IPS DF 6.9 (cell line): Measurements from ENCODE around the gene PARD3.

Experiments used
- DNase-seq: peaks from one replicate; pipeline ENCODE4 v3.0.0-alpha.2; 2013; ENCODE audit warnings: low read depth, low spot score
- H3K27ac ChIP-seq: one replicate; pipeline ENCODE4 v1.5.1; 2013; ENCODE audit warnings: low read length, control low read depth
- H3K27me3 ChIP-seq: 2 replicates; pipeline ENCODE4 v1.6.1; 2013; ENCODE audit warnings: mild to moderate bottlenecking, low read length; ENCODE audit not compliant: control insufficient read depth, insufficient read depth
- H3K36me3 ChIP-seq: 2 replicates; pipeline ENCODE4 v1.6.1; 2013; ENCODE audit warnings: low read length; ENCODE audit not compliant: control insufficient read depth, insufficient read depth
- H3K4me1 ChIP-seq: 2 replicates; pipeline ENCODE4 v1.6.1; 2013; ENCODE audit warnings: low read length; ENCODE audit not compliant: control insufficient read depth, insufficient read depth
- H3K4me3 ChIP-seq: 2 replicates; pipeline ENCODE4 v1.5.1; 2013; ENCODE audit warnings: mild to moderate bottlenecking, low read length
- H3K9me3 ChIP-seq: 2 replicates; pipeline ENCODE4 v1.6.1; 2013; ENCODE audit warnings: low read length, inconsistent platforms; ENCODE audit not compliant: control insufficient read depth, insufficient read depth
- WGBS: extraction: QIAGEN DNeasy Blood & Tissue Kit; methylation state at CpG from one replicate; pipeline ENCODE4 v1.1.7; 2013; ENCODE audit warnings: mixed read lengths, missing lambda C conversion rate; ENCODE audit not compliant: insufficient read length, insufficient coverage; 5-methylcytosine and 5-hydroxymethylcytosine counted together

Gene PARD3

DNA sequence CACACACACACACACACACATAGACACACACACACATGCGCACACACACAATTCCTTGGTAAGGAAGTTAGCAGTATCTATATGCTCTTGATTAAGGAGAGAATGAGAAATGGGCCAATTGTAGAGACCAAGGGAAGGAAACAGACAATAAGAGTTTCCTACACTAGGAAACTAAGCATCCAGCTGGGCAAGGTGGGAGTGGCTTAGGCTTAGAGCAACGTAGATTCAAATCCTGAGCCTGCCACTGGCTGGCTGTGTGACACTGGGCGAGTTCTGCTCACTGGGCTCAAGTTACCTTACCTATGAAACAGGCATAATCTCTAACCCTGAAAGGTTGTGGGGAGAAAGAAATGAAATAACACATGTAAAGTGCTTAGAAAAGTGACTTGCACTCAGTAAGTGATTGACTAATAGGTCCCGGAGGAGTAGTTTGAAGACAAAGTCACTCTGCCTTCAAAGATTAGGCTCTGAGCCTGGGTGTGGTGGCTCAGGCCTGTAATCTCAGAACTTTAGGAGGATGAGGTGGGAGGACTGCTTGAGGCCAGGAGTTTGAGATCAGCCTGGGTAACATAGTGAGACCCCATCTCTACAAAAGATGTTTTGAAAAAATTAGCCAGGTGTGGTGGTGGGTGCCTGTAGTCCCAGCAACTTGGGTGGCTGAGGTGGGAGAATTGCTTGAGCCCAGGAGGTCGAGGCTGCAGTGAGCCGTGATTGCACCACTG lies 701.4 kb downstream of the PARD3 start:
- no peaks in the 10 kb centered on the region; the same call in 1 of the 2 replicates for H3K4me1 ChIP-seq
- H3K9me3 ChIP-seq, result no peaks in the 10 kb centered on the region
- no peak overlapping the region for H3K4me3 ChIP-seq
- H3K36me3 ChIP-seq, result no peaks in the 10 kb centered on the region
- DNase-seq, result peak; percentile 39
- no peak overlapping the region for H3K27ac ChIP-seq
- H3K27me3 ChIP-seq, result no peaks in the 10 kb centered on the region
- no CpG with 5 or more reads among the region's 6 CpGs for WGBS

DNA sequence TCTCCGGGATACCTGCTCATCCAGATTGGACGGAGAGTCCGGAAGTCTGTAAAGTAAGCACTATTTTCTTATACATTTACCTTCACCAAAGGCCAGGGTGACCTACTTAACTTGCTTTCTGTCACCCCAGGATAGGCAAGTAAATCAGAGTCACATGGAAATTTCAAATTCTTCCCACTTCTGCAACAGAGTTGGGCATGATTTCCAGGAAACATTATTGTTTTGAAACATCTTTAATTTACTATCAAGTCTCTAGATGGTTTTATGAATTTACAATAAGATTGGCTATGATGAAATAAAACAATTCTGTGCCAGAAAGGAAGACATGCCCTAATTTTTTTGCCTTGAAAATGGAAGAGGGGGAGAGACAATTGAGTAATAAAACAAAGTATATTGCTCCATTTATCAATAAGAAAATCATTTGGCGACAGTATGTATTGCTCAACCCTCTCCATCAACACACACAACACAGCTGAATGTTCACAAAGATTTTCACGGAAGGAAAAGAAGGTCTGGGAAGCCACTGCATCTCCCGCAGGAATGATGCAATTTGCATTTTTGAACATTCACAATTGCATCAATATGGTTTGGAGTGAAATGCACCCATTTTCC lies 702.8 kb downstream of the PARD3 start:
- no CpG with 5 or more reads among the region's 6 CpGs for WGBS
- DNase-seq, result no peak
- H3K4me1 ChIP-seq, result no peaks in the 10 kb centered on the region
- no peaks in the 10 kb centered on the region for H3K9me3 ChIP-seq
- H3K27me3 ChIP-seq, result no peaks in the 10 kb centered on the region
- H3K27ac ChIP-seq, result no peak overlapping the region
- no peaks in the 10 kb centered on the region for H3K36me3 ChIP-seq
- H3K4me3 ChIP-seq, result no peak overlapping the region

DNA sequence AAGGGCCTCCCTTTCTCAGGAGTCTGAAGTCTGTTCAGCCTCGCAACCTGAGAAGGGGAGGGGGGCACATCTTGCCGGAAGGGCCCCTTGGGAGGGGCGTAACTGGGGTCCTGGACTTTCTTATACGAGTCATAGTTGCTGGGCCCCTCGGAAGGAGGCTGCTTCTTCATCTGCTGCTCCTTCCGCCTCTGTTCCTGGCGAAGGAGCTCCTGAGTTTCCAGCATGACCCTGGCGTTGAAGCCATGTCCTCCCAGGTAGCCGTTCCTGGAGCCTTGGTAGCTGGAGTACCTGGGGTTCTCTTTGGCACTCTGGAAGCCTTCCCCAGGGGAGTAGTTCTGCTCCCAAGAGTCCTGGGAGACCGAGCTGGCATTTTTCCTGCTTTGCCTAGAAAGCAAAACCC lies 703.9 kb downstream of the PARD3 start:
- no peak overlapping the region for H3K4me3 ChIP-seq
- H3K27ac ChIP-seq, result no peak overlapping the region
- WGBS, result no CpG with 5 or more reads among the region's 10 CpGs
- no peaks in the 10 kb centered on the region for H3K9me3 ChIP-seq
- H3K36me3 ChIP-seq, result no peaks in the 10 kb centered on the region
- no peak for DNase-seq
- H3K27me3 ChIP-seq, result no peaks in the 10 kb centered on the region
- no peaks in the 10 kb centered on the region for H3K4me1 ChIP-seq

DNA sequence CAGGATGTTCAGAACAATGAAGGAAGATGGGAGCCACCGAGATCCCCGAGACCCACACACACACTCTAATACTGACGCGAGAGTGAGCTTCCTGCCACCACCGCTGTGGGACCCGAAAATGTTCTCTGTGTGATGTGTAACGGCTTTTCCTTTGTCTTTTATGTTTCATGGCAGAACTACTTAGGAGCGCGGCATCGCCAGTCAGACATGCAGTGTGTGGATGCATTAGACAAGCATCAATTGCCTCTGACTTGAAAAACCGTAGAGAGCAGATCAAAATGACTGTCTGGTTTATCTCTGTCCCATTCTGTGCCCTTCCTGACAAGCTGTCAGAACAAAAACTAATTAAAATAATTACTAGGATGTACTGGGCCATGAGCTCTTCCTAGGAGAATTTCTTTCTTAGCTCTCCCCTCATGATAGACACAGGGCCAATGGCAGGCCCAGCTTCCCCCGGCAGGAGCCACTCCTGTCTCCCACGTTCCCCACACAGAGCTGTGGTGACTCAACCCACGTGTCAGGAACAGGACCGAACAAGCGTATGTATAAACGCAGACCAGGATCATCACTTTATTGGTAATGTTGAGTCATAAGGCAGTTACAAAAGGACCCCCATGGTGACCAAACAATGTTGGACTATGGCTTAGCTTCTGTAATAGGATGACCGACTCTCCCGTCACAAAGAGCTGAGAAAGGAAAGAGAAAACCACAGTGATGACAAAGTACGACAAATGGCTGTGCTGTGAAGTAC lies 705.0 kb downstream of the PARD3 start:
- no peak for DNase-seq
- WGBS, result no CpG with 5 or more reads among the region's 20 CpGs

DNA sequence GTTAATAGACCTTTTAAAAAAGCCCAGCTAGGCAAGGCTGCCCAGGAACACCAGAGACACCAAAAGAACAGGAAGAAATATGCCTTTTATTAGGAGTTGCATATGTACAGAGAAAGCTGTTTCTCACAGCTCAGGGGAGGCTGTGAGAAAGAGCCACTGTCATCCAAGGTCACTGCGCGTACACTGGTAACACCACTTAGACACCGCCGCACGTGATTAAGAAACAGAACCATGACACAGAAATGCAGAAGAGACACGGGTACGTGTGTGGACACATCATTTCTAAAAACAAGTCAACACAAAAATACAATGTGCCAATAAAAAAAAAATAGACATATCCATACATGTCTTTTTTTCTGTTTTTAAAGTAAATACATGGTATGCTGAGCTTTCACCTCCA lies 705.6 kb downstream of the PARD3 start:
- H3K4me1 ChIP-seq, result 0 out of 2 replicates have a peak, but pooled peaks cover 2% of the 10 kb centered on the region
- H3K36me3 ChIP-seq, result no peaks in the 10 kb centered on the region
- H3K27ac ChIP-seq, result no peak overlapping the region
- no peak overlapping the region for H3K4me3 ChIP-seq
- WGBS, result no CpG with 5 or more reads among the region's 7 CpGs
- no peaks in the 10 kb centered on the region for H3K9me3 ChIP-seq
- H3K27me3 ChIP-seq, result no peaks in the 10 kb centered on the region
- no peak for DNase-seq

More for the DNA sequence above, 705.0 kb downstream of the PARD3 start:
- Histone ChIP-seq H3K4me1 (0 out of 2 replicates have a peak, but pooled peaks cover 2% of the 10 kb centered on the region), H3K27ac (no peak overlapping the region), H3K36me3 (no peaks in the 10 kb centered on the region), H3K9me3 (no peaks in the 10 kb centered on the region), H3K27me3 (no peaks in the 10 kb centered on the region), H3K4me3 (no peak overlapping the region)

GRCh38 chr10:34107626-34108516 lies 707.2 kb downstream of the PARD3 start:
- 0 out of 2 replicates have a peak, but pooled peaks cover 2% of the 10 kb centered on the region for H3K4me1 ChIP-seq
- H3K36me3 ChIP-seq, result no peaks in the 10 kb centered on the region
- H3K27ac ChIP-seq, result no peak overlapping the region
- no peak for DNase-seq
- no peak overlapping the region for H3K4me3 ChIP-seq
- no peaks in the 10 kb centered on the region for H3K27me3 ChIP-seq
- WGBS, result no CpG with 5 or more reads among the region's 17 CpGs
- H3K9me3 ChIP-seq, result no peaks in the 10 kb centered on the region

DNA sequence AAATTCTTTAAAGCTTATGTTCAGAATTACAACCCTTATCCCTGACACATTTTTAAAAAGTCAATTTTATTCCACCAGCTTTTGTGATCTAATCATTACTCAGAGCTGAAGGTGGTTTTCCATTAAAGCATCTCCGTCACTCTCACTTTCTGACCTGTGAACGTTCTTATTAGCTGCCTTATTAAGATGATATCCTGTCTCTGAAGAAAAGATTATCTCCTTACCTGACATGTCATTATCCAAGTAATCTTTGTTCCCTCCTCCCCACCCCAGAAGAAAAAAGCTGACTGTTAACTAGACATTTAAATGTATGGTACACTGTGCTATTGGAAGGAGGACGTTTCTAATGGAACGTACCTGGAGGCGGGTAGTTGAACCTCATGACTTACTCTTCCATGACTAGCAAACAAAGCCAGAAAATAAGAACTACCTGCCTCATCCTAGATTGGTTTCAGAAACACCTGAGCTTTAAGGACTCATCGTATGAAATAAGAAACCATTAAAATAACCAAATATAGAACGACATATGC lies 708.7 kb downstream of the PARD3 start:
- Histone ChIP-seq H3K4me3 (no peak overlapping the region), H3K9me3 (no peaks in the 10 kb centered on the region), H3K4me1 (0 out of 2 replicates have a peak, but pooled peaks cover 2% of the 10 kb centered on the region), H3K27ac (no peak overlapping the region), H3K36me3 (no peaks in the 10 kb centered on the region), H3K27me3 (no peaks in the 10 kb centered on the region)
- DNase-seq, result no peak
- no CpG with 5 or more reads among the region's 7 CpGs for WGBS

- no CpG with 5 or more reads among the region's 16 CpGs for WGBS
- Histone ChIP-seq H3K27ac (no peak overlapping the region), H3K27me3 (no peaks in the 10 kb centered on the region), H3K4me1 (0 out of 2 replicates have a peak, but pooled peaks cover 2% of the 10 kb centered on the region), H3K9me3 (no peaks in the 10 kb centered on the region), H3K4me3 (no peak overlapping the region), H3K36me3 (no peaks in the 10 kb centered on the region)
- DNase-seq, result no peak
Observed at GRCh38 chr10:34104829-34105572, 710.1 kb downstream of the PARD3 start.

- Histone ChIP-seq H3K27ac (no peak overlapping the region), H3K9me3 (no peaks in the 10 kb centered on the region), H3K4me1 (0 out of 2 replicates have a peak, but pooled peaks cover 2% of the 10 kb centered on the region), H3K36me3 (no peaks in the 10 kb centered on the region), H3K4me3 (no peak overlapping the region), H3K27me3 (no peaks in the 10 kb centered on the region)
- WGBS, result no CpG with 5 or more reads among the region's 9 CpGs
- DNase-seq, result no peak
Observed at GRCh38 chr10:34102893-34103506, 712.1 kb downstream of the PARD3 start.
